Stimulated activated CD8-positive, alpha-beta memory T cell treated with anti-CD3 and anti-CD28 coated beads, Interleukin-12 subunit alpha, Interleukin-12 subunit beta, amount 100 ng/mL, for 1 hour (primary cell): ENCODE measurements around the gene UGT2B7.
"Not testable (repeated sequence)": the region's sequence is repeated elsewhere in the genome, so short reads cannot be mapped to it uniquely, and the experiment has no call there.

ENCODE experiments used
- DNase-seq: peaks from one replicate; pipeline ENCODE4 v3.0.0-alpha.2; 2020; ENCODE audit warnings: low read depth

The UGT2B7 gene

GRCh38 chr4:69096111-69096656 lies at the start of gene UGT2B7:
Gene UGT2B7, plus strand, starts transcription at chr4:69096474. Its CDS starts 47 bp downstream, at chr4:69096521.
- DNase-seq = no peak

GRCh38 chr4:69049860-69050259 lies 46.4 kb upstream of the UGT2B7 start:
- no peak for DNase-seq

- not testable (repeated sequence) for DNase-seq
Measured at GRCh38 chr4:69050853-69051575, 45.3 kb upstream of the UGT2B7 start.

- DNase-seq = no peak
Measured at GRCh38 chr4:69051576-69051943, 44.7 kb upstream of the UGT2B7 start.

- DNase-seq = not testable (repeated sequence)
Measured at GRCh38 chr4:69053309-69053885, 42.9 kb upstream of the UGT2B7 start.

GRCh38 chr4:69054033-69054432 lies 42.2 kb upstream of the UGT2B7 start:
- DNase-seq = not testable (repeated sequence)

- no peak for DNase-seq
Measured at GRCh38 chr4:69054578-69055200, 41.6 kb upstream of the UGT2B7 start.

- DNase-seq = no peak
Measured at GRCh38 chr4:69056150-69056549, 40.1 kb upstream of the UGT2B7 start.

- no peak for DNase-seq
Measured at GRCh38 chr4:69056921-69057550, 39.2 kb upstream of the UGT2B7 start.

- no peak for DNase-seq
Measured at GRCh38 chr4:69057620-69058409, 38.5 kb upstream of the UGT2B7 start.

GRCh38 chr4:69058410-69059059 lies 37.7 kb upstream of the UGT2B7 start:
- DNase-seq = no peak

- no peak for DNase-seq
Measured at GRCh38 chr4:69060651-69061308, 35.5 kb upstream of the UGT2B7 start.

GRCh38 chr4:69064391-69064790 lies 31.9 kb upstream of the UGT2B7 start:
- DNase-seq = no peak

GRCh38 chr4:69066945-69067344 lies 29.3 kb upstream of the UGT2B7 start:
- no peak for DNase-seq

GRCh38 chr4:69069085-69069484 lies 27.2 kb upstream of the UGT2B7 start:
- no peak for DNase-seq

- no peak for DNase-seq
Measured at GRCh38 chr4:69070590-69070989, 25.7 kb upstream of the UGT2B7 start.

GRCh38 chr4:69071286-69071685 lies 25.0 kb upstream of the UGT2B7 start:
- no peak for DNase-seq

- DNase-seq = no peak
Measured at GRCh38 chr4:69073375-69073774, 22.9 kb upstream of the UGT2B7 start.

- no peak for DNase-seq
Measured at GRCh38 chr4:69075061-69075792, 21.0 kb upstream of the UGT2B7 start.

GRCh38 chr4:69078852-69079251 lies 17.4 kb upstream of the UGT2B7 start:
- no peak for DNase-seq
